GM10266 (cell line): ENCODE measurements around the gene PLP2.
"Not testable (repeated sequence)": the region's sequence is repeated elsewhere in the genome, so short reads cannot be mapped to it uniquely, and the experiment has no call there.

Experiments used
- DNase-seq: peaks from one replicate; pipeline ENCODE4 v3.0.0; 2012; ENCODE audit errors: extremely low spot score
- TF ChIP-seq, protein P1 (sequence below): IDR thresholded peaks from 2 replicates; pipeline ENCODE4 v1.5.1; 2012; ENCODE audit warnings: mild to moderate bottlenecking, low read depth; ENCODE audit not compliant: control insufficient read depth, insufficient read depth; ENCODE audit errors: missing control alignments

The PLP2 gene

DNA sequence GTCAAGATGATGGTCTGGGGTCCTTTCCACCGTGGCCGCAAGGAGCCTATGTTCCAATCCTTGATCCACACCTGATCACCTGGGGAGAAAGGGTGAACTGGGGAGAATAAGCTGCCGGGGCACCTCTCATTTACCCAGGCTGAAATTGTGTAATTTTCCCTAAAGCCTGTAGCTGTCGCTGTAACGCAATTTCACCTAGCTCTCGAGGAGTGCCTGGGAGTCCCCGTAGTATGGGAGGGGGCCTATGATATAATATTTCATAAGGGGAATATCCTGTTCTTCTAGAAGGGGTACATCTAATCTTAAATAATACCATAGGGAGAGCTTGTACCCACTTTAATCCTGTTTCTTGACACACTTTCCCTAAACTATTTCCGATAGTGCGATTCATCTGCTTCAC lies 29.4 kb upstream of the PLP2 start:
- TF ChIP-seq, protein P1, sequence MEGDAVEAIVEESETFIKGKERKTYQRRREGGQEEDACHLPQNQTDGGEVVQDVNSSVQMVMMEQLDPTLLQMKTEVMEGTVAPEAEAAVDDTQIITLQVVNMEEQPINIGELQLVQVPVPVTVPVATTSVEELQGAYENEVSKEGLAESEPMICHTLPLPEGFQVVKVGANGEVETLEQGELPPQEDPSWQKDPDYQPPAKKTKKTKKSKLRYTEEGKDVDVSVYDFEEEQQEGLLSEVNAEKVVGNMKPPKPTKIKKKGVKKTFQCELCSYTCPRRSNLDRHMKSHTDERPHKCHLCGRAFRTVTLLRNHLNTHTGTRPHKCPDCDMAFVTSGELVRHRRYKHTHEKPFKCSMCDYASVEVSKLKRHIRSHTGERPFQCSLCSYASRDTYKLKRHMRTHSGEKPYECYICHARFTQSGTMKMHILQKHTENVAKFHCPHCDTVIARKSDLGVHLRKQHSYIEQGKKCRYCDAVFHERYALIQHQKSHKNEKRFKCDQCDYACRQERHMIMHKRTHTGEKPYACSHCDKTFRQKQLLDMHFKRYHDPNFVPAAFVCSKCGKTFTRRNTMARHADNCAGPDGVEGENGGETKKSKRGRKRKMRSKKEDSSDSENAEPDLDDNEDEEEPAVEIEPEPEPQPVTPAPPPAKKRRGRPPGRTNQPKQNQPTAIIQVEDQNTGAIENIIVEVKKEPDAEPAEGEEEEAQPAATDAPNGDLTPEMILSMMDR, result peak; percentile 26
- DNase-seq, result not testable (repeated sequence)

DNA sequence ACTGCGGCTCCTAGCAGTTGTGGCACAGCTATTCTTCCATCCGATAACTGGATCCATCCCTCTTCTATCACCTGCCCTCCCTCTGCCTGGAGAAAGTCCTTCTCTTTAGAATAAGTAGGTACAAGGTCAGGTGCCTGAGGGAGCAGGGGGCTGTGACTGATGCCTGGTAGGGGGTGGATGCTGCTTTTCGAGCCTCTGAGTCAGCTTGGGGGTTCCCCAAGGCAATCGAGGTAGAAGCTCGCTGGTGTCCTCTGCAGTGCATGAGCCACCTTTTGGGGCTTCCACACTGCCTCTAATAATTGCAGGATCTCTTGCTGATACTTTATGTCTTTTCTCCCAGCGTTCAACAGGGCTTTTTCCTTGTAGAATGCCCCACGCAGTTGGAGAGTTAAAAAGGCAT lies 28.5 kb upstream of the PLP2 start:
- DNase-seq, result not testable (repeated sequence)

DNA sequence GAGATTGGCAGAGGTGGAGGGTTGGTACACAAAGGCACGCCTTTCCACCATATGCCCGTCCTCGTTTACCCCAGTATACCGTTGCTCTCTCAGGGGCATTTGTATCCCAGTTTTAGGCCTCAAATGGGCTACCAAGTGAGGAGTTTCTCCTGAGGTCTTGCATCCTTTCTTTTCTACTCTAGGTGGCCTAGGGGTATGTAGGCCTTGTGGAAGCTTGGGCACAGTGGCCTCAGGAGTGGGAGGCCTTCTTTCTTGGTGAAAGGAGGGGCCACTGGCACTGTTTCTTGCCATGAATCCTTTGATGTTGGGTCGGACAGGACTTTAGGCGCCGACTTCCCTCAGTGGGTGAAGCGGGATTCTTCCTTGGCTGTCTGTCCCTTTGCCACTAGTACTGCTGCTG lies 24.4 kb upstream of the PLP2 start:
- DNase-seq, result no peak
- TF ChIP-seq, protein P1, result no peak

DNA sequence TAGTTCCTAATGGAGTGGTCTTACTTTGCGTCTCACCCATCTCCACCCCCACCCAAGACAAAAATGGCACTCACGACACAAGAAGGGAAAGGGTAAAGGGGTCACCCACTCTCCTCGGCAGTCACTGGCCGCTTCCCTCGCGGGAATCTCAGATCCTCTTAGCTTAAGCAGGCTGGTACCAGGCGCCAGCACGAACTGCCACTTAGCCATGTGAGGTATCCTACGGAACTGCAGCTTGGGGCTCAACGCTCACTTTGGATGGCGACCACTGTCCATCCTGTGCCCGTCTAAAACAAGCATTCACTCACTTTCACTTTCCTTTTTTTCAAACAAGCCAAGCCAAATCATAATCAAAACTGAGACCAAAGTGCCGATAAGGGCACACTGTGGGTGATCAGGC lies 23.8 kb upstream of the PLP2 start:
- TF ChIP-seq, protein P1, result no peak

DNA sequence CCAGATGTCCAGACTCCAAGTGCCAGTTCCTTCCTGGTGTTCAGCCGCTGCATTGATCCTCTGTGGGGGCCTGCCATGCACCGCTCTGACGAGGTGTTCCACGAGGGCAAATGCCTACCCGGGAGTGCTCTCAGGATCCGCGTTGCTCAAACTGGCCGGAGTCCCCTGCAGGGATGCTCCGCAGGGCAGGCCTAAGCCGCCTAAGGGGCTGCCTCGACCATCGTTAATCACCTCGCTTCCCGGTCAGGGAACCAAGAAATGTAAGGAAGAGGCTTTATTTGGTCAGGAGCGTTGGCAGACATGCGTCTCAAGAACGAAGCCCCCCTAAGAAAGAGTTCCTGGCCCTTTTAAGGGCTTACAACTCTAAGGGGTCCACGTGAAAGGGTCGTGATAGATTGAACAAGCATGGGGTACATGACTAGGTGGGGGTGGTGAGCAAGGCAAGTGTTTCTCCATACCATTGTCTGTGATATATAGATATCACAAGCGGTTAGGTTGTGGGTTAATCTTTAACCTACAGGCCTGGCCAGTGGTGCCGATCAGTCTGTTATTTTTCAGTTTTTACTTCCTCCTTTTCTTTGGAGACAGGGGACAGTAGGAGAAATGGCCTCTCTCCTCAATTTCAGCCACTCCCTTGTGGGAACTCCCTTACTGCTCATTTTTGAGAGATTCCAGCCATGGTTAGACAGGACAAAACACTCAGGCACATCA lies 23.2 kb upstream of the PLP2 start:
- DNase-seq, result not testable (repeated sequence)

More for the DNA sequence above, 23.8 kb upstream of the PLP2 start:
- DNase-seq, result no peak

DNA sequence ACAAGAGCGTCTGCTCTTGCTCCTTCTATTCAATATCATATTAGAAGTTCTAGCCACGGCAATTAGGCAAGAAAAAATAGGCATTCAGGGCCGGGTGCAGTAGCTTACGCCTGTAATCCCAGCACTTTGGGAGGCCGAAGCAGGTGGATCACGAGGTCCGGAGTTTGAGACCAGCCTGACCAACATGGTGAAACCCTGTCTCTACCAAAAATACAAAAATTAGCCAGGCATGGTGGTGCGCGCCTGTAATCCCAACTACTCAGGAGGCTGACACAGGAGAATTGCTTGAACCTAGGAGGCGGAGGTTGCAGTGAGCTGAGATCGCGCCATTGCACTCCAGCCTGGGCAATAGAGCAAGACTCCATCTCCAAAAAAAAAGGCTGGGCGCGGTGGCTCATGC lies 22.4 kb upstream of the PLP2 start:
- not testable (repeated sequence) for DNase-seq

DNA sequence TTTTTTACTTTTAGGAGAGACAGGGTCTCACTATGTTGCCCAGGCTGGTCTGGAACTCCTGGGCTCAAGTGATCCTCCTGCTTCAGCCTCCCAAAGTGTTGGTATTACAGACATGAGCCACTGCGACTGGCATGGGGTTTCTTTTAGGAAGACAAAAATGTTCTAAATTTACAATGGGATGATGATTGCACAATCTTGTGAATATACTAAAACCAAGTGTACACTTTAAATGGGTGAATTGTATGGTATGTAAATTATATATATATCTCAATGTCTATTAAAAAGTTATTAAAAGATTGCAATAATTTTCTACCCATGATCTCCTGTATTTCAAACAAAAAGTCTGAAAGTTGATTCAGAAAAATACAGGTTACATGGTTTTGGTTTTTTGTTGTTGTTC lies 18.2 kb upstream of the PLP2 start:
- DNase-seq, result no peak
- TF ChIP-seq, protein P1, result no peak

DNA sequence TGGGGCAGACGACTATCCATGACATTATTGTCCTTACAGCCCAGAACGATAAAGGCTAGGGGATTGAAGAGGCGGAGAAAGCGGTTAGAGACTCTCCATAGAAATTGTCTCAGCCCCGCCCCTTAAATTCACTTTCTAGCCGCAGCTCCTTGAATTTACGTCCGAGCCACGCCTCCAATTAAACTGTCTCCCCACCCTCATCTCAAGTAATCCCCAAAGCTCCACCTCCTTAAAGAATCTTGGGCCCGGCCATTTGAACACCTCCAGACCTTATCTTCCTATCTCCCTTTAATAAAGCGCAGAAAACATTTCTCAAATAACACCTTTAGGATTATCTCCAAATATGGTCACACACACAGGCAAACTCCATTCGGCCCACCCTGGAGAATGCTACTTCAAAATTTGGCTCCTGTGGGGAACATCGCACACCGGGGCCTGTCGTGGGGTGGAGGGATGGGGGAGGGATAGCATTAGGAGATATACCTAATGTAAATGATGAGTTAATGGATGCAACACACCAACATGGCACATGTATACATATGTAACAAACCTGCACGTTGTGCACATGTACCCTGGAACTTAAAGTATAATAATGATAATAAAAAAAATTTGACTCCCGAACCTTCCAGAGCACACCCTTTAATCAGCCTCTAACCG lies 16.3 kb upstream of the PLP2 start:
- TF ChIP-seq, protein P1, result no peak
- DNase-seq, result peak; percentile 35
